T-cell (primary cell): ENCODE measurements around the gene MROH9. TPM values are rescaled to one million over a fixed set of nuclear protein-coding genes. Genes with fewer than 3 reads are reported as not detected.

Experiments
- ATAC-seq, 4 experiments: fragments of 200-7000 bp in 3 of 4; fragments of 150-1000 bp in 1 of 4; cut with Tn5 transposase; replicated peaks in 1 of 4; 1 replicate in 3 of 4; 2 replicates in 1 of 4; pipeline ENCODE4 v1.10.0; 2021; ENCODE audit warnings: moderate library complexity in 3 of 4, mild to moderate bottlenecking in 2 of 4, moderate number of reproducible peaks in 1 of 4
- CTCF ChIA-PET, 2 donors: fragments of 300-600 bp; sonication (Branson Sonifier 250); formaldehyde crosslinking; loops; one replicate each; lab custom pipeline; 2022; ENCODE audit warnings: antibody characterized with exemption in 2 of 2; lab: Charles Lee
- POLR2A ChIA-PET, 2 donors: fragments of 300-600 bp; sonication (Branson Sonifier 250); formaldehyde crosslinking; loops; one replicate each; lab custom pipeline; 2022; ENCODE audit warnings: antibody characterized with exemption in 2 of 2; lab: Charles Lee
- DNase-seq, 35 experiments: peaks; one replicate each; pipeline versions ENCODE4 v3.0.0 to v3.0.0-alpha.2; 2013 to 2023
- H3K27ac ChIP-seq: one replicate; pipeline ENCODE4 v1.5.1; 2013; ENCODE audit warnings: low read length
- H3K27me3 ChIP-seq, 2 experiments: replicated peaks in 1 of 2; 1 replicate in 1 of 2; 2 replicates in 1 of 2; pipeline versions ENCODE4 v1.6.1 to v1.7.0; 2013; ENCODE audit warnings: low read length in 1 of 2, mixed read lengths in 1 of 2; ENCODE audit not compliant: control insufficient read depth in 2 of 2, insufficient read depth in 2 of 2; ENCODE audit errors: extremely low read depth in 1 of 2
- H3K36me3 ChIP-seq, 2 donors: 1 replicate in 1 of 2; 2 replicates in 1 of 2; pipeline versions ENCODE4 v1.6.1 to v1.7.0; 2013; ENCODE audit warnings: low read length in 1 of 2; ENCODE audit not compliant: control insufficient read depth in 2 of 2, insufficient read depth in 1 of 2; ENCODE audit errors: extremely low read depth in 1 of 2
- H3K4me1 ChIP-seq, 2 experiments: 1 replicate in 1 of 2; 2 replicates in 1 of 2; pipeline versions ENCODE4 v1.6.1 to v1.7.0; 2013; ENCODE audit warnings: low read length in 2 of 2, mixed read lengths in 1 of 2; ENCODE audit not compliant: insufficient read depth in 2 of 2, control insufficient read depth in 1 of 2; ENCODE audit errors: extremely low read depth in 1 of 2
- H3K4me3 ChIP-seq, 2 donors: 1 replicate in 1 of 2; 2 replicates in 1 of 2; pipeline versions ENCODE4 v1.5.1 to v1.7.0; 2013; ENCODE audit warnings: mild to moderate bottlenecking in 2 of 2, low read length in 1 of 2, moderate library complexity in 1 of 2; ENCODE audit not compliant: control insufficient read depth in 1 of 2; ENCODE audit errors: extremely low read depth in 1 of 2
- H3K9me3 ChIP-seq: 2 replicates; pipeline ENCODE4 v1.7.0; 2013
- H3K27ac Mint-ChIP-seq, 2 donors: one replicate each; pipeline ENCODE4 v1.8.0; 2020 to 2021; ENCODE audit warnings: mild to moderate bottlenecking in 2 of 2, mixed read lengths in 2 of 2
- H3K27me3 Mint-ChIP-seq, 2 donors: one replicate each; pipeline ENCODE4 v1.8.0; 2021 to 2022; ENCODE audit warnings: mixed read lengths in 2 of 2
- H3K36me3 Mint-ChIP-seq: one replicate; pipeline ENCODE4 v1.8.0; 2021; ENCODE audit warnings: mixed read lengths
- H3K4me1 Mint-ChIP-seq, 3 donors: one replicate each; pipeline ENCODE4 v1.8.0; 2020 to 2022; ENCODE audit warnings: mixed read lengths in 3 of 3, mild to moderate bottlenecking in 1 of 3
- H3K4me3 Mint-ChIP-seq, 3 donors: one replicate each; pipeline ENCODE4 v1.8.0; 2020 to 2022; ENCODE audit warnings: mild to moderate bottlenecking in 3 of 3, mixed read lengths in 3 of 3, moderate library complexity in 3 of 3
- H3K9me3 Mint-ChIP-seq, 3 donors: one replicate each; pipeline ENCODE4 v1.8.0; 2020 to 2022; ENCODE audit warnings: mixed read lengths in 3 of 3
- WGBS: methylation state at CpG from one replicate; pipeline ENCODE4 v1.1.5; 2013; ENCODE audit warnings: missing lambda C conversion rate; ENCODE audit not compliant: insufficient coverage; 5-methylcytosine and 5-hydroxymethylcytosine counted together
- total RNA-seq, 35 experiments: library from RNA in 6 of 35; stranded (reverse) in 6 of 35; fragments of 120-200 nt in 1 of 35; gene quantifications; one replicate each; pipeline versions ENCODE4 v1.2.1 to v1.2.4 and lab custom pipeline; 2013 to 2026

The MROH9 gene
- total RNA-seq, 5 donors from 2014 or later (not counting 1 experiment from before 2014, with no cell fraction given): not detected

DNA sequence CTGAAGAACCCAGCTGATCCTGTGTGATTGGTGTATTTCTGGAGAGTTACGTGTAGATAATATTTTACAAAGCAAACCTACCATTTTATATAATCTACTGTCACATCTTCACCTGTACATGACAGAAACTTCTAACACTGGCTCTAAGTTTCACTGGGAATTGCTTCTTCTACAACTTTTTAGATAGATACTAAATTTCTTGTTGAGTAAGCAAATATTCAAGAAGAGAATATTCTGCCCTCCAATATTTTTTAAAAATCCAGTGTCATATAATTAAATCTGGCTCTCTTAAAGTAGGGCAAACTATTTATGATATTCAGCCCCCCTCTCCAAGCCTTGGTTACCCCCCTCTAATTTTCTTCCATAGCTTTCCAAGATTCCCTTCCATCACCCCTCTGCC lies 50.1 kb downstream of the MROH9 start:
- DNase-seq: no peak
- no peak overlapping the region for H3K4me3 Mint-ChIP-seq
- Histone ChIP-seq H3K9me3 (no peaks in the 10 kb centered on the region), H3K27ac (no peak overlapping the region), H3K27me3 (no peaks in the 10 kb centered on the region), H3K4me1 (no peaks in the 10 kb centered on the region), H3K36me3 (no peaks in the 10 kb centered on the region), H3K4me3 (no peak overlapping the region)
- H3K27me3 Mint-ChIP-seq: peaks cover 1 to 10% of the 10 kb centered on the region in 2 donors
- H3K36me3 Mint-ChIP-seq: no peaks in the 10 kb centered on the region
- H3K9me3 Mint-ChIP-seq: peaks cover 0 to 7% (median 0%) of the 10 kb centered on the region in 3 donors
- POLR2A ChIA-PET: no interaction called here
- ATAC-seq: no peak
- no peak overlapping the region for H3K27ac Mint-ChIP-seq
- H3K4me1 Mint-ChIP-seq: no peaks in the 10 kb centered on the region
- no CpG with 5 or more reads among the region's 1 CpG for whole genome bisulfite sequencing
- CTCF ChIA-PET: interaction anchor here in 1 of 2 donors (1.1 kb wide), 1 partner anchor 19 kb away, joined by 3 read pairs; no protein-coding TSS in a partner anchor

DNA sequence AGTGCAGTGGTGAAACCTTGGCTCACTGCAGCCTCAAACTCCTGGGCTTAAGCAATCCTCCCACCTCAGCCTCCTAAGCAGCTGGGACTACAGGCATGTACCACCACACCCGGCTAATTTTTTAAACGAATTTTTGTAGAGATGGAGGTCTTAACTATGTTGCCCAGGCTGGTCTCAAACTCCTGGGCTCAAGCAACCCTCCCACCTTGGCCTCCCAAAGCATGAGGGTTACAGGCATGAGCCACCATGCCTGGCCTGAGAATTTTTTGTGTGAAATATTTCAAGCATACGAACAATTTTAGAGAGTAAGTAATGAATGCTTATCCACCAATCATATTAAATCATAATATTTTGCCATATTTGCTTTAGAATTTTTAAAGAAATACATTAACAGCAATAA lies 51.6 kb downstream of the MROH9 start:
- H3K27me3 ChIP-seq: no peaks in the 10 kb centered on the region
- Mint-ChIP-seq H3K27ac (no peak overlapping the region), H3K4me1 (no peaks in the 10 kb centered on the region), H3K4me3 (no peak overlapping the region), H3K27me3 (peaks cover 0 to 4% of the 10 kb centered on the region in 2 donors), H3K9me3 (no peaks in the 10 kb centered on the region), H3K36me3 (no peaks in the 10 kb centered on the region)
- ATAC-seq (no peak), DNase-seq (no peak)
- POLR2A ChIA-PET: no interaction called here
- WGBS: no CpG with 5 or more reads among the region's 3 CpGs
- no peaks in the 10 kb centered on the region for H3K9me3 ChIP-seq
- no peaks in the 10 kb centered on the region for H3K36me3 ChIP-seq
- no peaks in the 10 kb centered on the region for H3K4me1 ChIP-seq
- CTCF ChIA-PET: no interaction called here
- H3K27ac ChIP-seq: no peak overlapping the region
- H3K4me3 ChIP-seq: no peak overlapping the region

DNA sequence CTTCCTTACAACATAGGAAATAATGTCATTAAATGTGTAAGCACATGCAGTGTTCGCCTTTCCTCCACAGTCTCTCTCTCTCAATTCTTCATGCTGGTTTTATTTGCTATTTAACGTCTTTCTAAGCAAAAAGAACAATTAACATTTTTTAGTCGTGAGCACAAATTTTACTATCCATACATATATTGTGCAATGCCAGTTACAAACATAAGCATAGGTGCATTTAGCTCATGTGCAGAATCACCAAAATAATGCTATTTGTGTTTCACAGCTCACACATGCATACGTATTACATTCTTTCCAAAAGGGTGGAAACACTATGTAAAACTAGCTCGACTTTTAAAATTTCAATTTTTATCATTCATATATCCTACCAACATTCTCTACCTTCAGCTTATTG lies 52.1 kb downstream of the MROH9 start:
- Mint-ChIP-seq H3K4me1 (no peaks in the 10 kb centered on the region), H3K27ac (no peak overlapping the region), H3K4me3 (no peak overlapping the region), H3K36me3 (no peaks in the 10 kb centered on the region), H3K27me3 (peaks cover 0 to 4% of the 10 kb centered on the region in 2 donors), H3K9me3 (no peaks in the 10 kb centered on the region)
- CTCF ChIA-PET: no interaction called here
- Histone ChIP-seq H3K9me3 (no peaks in the 10 kb centered on the region), H3K4me1 (no peaks in the 10 kb centered on the region), H3K27me3 (no peaks in the 10 kb centered on the region), H3K36me3 (no peaks in the 10 kb centered on the region), H3K4me3 (no peak overlapping the region), H3K27ac (no peak overlapping the region)
- ATAC-seq (no peak), DNase-seq (no peak)
- POLR2A ChIA-PET: no interaction called here
- 83% methylated on average over 2 of the region's 5 CpGs for WGBS

DNA sequence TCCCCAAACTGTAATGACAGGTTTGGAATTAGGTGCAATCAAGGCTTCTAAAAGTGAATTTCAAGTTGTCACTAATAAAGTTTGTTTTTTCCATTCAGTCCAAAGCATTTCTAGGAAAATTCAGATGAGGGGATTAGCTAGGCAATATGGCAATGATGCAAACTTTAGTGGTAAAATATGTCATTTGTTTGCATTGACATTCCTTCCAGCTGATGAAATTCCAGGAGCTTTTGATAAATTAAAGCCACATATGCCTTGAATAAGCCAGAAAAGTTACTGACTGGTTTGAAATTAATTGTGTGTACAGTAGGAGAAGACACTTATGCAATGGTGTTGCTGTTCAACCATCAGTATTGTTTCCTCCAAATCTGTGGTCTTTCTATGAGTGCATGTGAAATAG lies 57.8 kb downstream of the MROH9 start:
- Mint-ChIP-seq H3K4me1 (no peaks in the 10 kb centered on the region), H3K27me3 (no peaks in the 10 kb centered on the region), H3K9me3 (no peaks in the 10 kb centered on the region), H3K36me3 (no peaks in the 10 kb centered on the region), H3K27ac (no peak overlapping the region), H3K4me3 (no peak overlapping the region)
- ATAC-seq (no peak), DNase-seq (no peak)
- Histone ChIP-seq H3K27me3 (no peaks in the 10 kb centered on the region), H3K4me3 (no peak overlapping the region), H3K4me1 (no peaks in the 10 kb centered on the region), H3K27ac (no peak overlapping the region), H3K9me3 (no peaks in the 10 kb centered on the region), H3K36me3 (no peaks in the 10 kb centered on the region)
- POLR2A ChIA-PET: no interaction called here
- CTCF ChIA-PET: no interaction called here

DNA sequence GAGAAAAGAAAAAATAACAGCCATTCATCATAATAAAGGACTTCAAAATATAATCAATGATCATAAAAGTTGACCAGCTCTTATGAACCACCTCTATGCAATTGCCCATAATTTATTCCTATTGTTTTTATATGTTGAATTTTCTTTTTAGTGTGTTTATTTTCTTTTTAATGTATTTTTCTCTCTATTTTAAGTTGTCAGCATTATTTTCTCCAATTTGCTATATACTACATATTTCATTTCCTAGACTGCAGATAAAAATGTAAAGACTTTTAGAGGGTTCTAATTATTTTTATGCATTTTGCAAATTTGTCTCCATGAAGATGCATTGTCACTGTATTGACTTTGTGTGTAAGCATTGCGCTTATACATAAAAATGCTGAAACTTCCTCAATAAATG lies 58.4 kb downstream of the MROH9 start:
- Mint-ChIP-seq H3K27ac (no peak overlapping the region), H3K36me3 (no peaks in the 10 kb centered on the region), H3K27me3 (no peaks in the 10 kb centered on the region), H3K9me3 (no peaks in the 10 kb centered on the region), H3K4me3 (no peak overlapping the region), H3K4me1 (no peaks in the 10 kb centered on the region)
- DNase-seq (no peak), ATAC-seq (no peak)
- H3K9me3 ChIP-seq: no peaks in the 10 kb centered on the region
- no peaks in the 10 kb centered on the region for H3K27me3 ChIP-seq
- no CpG with 5 or more reads among the region's 1 CpG for WGBS
- H3K4me1 ChIP-seq: no peaks in the 10 kb centered on the region
- H3K36me3 ChIP-seq: no peaks in the 10 kb centered on the region
- ChIA-PET CTCF (no interaction called here), POLR2A (no interaction called here)
- H3K27ac ChIP-seq: no peak overlapping the region
- H3K4me3 ChIP-seq: no peak overlapping the region

DNA sequence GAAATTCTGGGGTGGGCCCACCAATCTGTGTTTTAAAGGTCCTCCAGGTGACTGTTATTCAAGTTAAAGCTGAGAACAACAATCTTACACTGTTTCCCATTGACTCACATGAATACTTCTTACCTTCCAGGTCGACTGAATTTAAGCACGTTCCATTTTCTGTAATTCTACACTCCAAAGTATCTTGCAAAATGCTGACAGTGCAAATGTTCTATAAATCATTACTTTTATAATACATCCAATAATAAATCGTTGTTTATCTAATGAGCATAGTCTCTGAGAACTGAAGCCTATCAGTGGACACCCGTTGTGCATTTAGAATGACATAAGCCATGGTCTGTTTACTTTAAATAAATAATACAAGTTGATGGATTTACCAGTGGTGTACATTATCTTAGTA lies 79.5 kb downstream of the MROH9 start:
- no peak overlapping the region for H3K4me3 ChIP-seq
- CTCF ChIA-PET: no interaction called here
- H3K4me1 ChIP-seq: no peaks in the 10 kb centered on the region
- Mint-ChIP-seq H3K27ac (no peak overlapping the region), H3K27me3 (peaks cover 6 to 7% of the 10 kb centered on the region in 2 donors), H3K36me3 (no peaks in the 10 kb centered on the region), H3K4me1 (no peaks in the 10 kb centered on the region), H3K9me3 (peaks cover 0 to 4% (median 0%) of the 10 kb centered on the region in 3 donors), H3K4me3 (no peak overlapping the region)
- POLR2A ChIA-PET: no interaction called here
- H3K36me3 ChIP-seq: no peaks in the 10 kb centered on the region
- no peaks in the 10 kb centered on the region for H3K9me3 ChIP-seq
- H3K27ac ChIP-seq: no peak overlapping the region
- ATAC-seq (no peak), DNase-seq (no peak)
- H3K27me3 ChIP-seq: peaks cover 0 to 12% of the 10 kb centered on the region in 2 experiments
- WGBS: 80% methylated on average over 1 of the region's 4 CpGs

DNA sequence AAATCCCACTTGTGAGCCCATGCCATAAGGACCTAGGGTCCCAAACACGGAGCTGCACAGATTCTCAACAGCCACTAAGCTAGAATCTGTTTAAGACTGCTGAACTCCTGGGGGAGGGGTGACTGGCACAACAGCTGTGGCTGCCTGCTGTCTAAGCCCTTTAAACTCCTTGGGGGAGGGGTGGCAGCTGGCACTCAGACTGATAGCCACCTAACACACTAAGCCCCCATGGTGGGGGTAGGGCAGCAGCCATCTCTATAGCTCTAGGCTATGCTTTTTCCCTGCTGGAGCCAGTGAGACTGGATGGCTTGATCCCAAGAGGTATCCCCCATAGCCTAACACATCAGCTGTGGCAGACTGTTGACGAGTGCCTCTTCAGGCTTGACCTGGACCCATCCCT lies 82.1 kb downstream of the MROH9 start:
- no peak for ATAC-seq
- H3K36me3 Mint-ChIP-seq: no peaks in the 10 kb centered on the region
- Histone ChIP-seq H3K27me3 (peaks cover 0 to 12% of the 10 kb centered on the region in 2 experiments), H3K9me3 (no peaks in the 10 kb centered on the region), H3K4me3 (no peak overlapping the region), H3K27ac (no peak overlapping the region), H3K36me3 (no peaks in the 10 kb centered on the region), H3K4me1 (no peaks in the 10 kb centered on the region)
- ChIA-PET POLR2A (no interaction called here), CTCF (no interaction called here)
- H3K27me3 Mint-ChIP-seq: peaks cover 6 to 7% of the 10 kb centered on the region in 2 donors
- peaks cover 0 to 10% (median 0%) of the 10 kb centered on the region in 3 donors for H3K9me3 Mint-ChIP-seq
- H3K4me1 Mint-ChIP-seq: no peaks in the 10 kb centered on the region
- WGBS: no CpG with 5 or more reads among the region's 2 CpGs
- no peak for DNase-seq
- no peak overlapping the region for H3K4me3 Mint-ChIP-seq
- no peak overlapping the region for H3K27ac Mint-ChIP-seq
